NCI-H1105 treated with DMSO at 0.1 percent for 48 hours (cell line): ENCODE data around the gene KRT74.

ENCODE experiments used
- DNase-seq: peaks from one replicate; lab custom pipeline; 2025; lab: John Stamatoyannopoulos, UW

KRT74 gene

GRCh38 chr12:52573306-52573705 is 337 bp downstream of the KRT74 start:
- no peak for DNase-seq

GRCh38 chr12:52570511-52570910 is 3.1 kb downstream of the KRT74 start:
- DNase-seq: no peak

GRCh38 chr12:52568111-52568510 is 5.5 kb downstream of the KRT74 start:
- DNase-seq: no peak

GRCh38 chr12:52566847-52567291 is 6.8 kb downstream of the KRT74 start:
- no peak for DNase-seq

- no peak for DNase-seq
Measured at GRCh38 chr12:52564582-52564981, 9.1 kb downstream of the KRT74 start.

- DNase-seq: no peak
Measured at GRCh38 chr12:52561880-52562449, 11.7 kb downstream of the KRT74 start.

GRCh38 chr12:52559979-52560378 is 13.7 kb downstream of the KRT74 start:
- DNase-seq: no peak

GRCh38 chr12:52558781-52559445 is 14.7 kb downstream of the KRT74 start:
- no peak for DNase-seq

GRCh38 chr12:52557476-52557875 is 16.2 kb downstream of the KRT74 start:
- no peak for DNase-seq

- DNase-seq: no peak
Measured at GRCh38 chr12:52555577-52555976, 18.1 kb downstream of the KRT74 start.

GRCh38 chr12:52552681-52553195 is 20.9 kb downstream of the KRT74 start, which contains the start of gene KRT71:
TSS of gene KRT71 (minus strand) at chr12:52553145. CDS start at chr12:52553077, 68 bp downstream.
- DNase-seq: no peak

GRCh38 chr12:52552055-52552454 is 21.6 kb downstream of the KRT74 start:
- no peak for DNase-seq

- DNase-seq: no peak
Measured at GRCh38 chr12:52551216-52551865, 22.3 kb downstream of the KRT74 start.

GRCh38 chr12:52546126-52546525 is 27.5 kb downstream of the KRT74 start:
- DNase-seq: no peak

- no peak for DNase-seq
Measured at GRCh38 chr12:52543985-52544883, 29.4 kb downstream of the KRT74 start.

- no peak for DNase-seq
Measured at GRCh38 chr12:52542785-52543318, 30.8 kb downstream of the KRT74 start.

GRCh38 chr12:52542157-52542556 is 31.5 kb downstream of the KRT74 start:
- DNase-seq: no peak

- no peak for DNase-seq
Measured at GRCh38 chr12:52541709-52542108, 31.9 kb downstream of the KRT74 start.

GRCh38 chr12:52540531-52540930 is 33.1 kb downstream of the KRT74 start:
- no peak for DNase-seq

- no peak for DNase-seq
Measured at GRCh38 chr12:52539821-52540173, 33.8 kb downstream of the KRT74 start.

GRCh38 chr12:52539083-52539820 is 34.4 kb downstream of the KRT74 start:
- peak; percentile 81 for DNase-seq
